Testis (tissue), 2 donors: ENCODE measurements around the gene TMC6.

Experiments
- CTCF ChIP-seq, 3 experiments: fragments of 450-650 bp in 2 of 3; fragments of 200-600 bp in 1 of 3; sonication (generic) in 1 of 3; IDR thresholded peaks; one replicate each; pipeline ENCODE4 v1.5.1; 2016 to 2019; ENCODE audit warnings: antibody characterized with exemption in 3 of 3, mild to moderate bottlenecking in 2 of 3, moderate library complexity in 1 of 3
- POLR2A ChIP-seq: fragments of 450-650 bp; IDR thresholded peaks from one replicate; pipeline ENCODE4 v1.6.1; 2017; ENCODE audit warnings: antibody characterized with exemption, mild to moderate bottlenecking, moderate library complexity

- TF ChIP-seq CTCF (IDR thresholded peaks at IDR 0.05) (no peak), POLR2A (no peak)
Observed at GRCh38 chr17:78069695-78070094, 58.9 kb downstream of the TMC6 start.
